Psoas muscle (tissue), 8 donors: ENCODE measurements around the gene MSL3. TPM values are rescaled to one million over a fixed set of nuclear protein-coding genes. Genes with fewer than 3 reads are reported as not detected.

ENCODE experiments used
- ATAC-seq, 4 donors: fragments of 200-7000 bp; cut with Tn5 transposase; one replicate each; pipeline ENCODE4 v1.9.1; 2020; ENCODE audit warnings: moderate library complexity in 3 of 4, mild to moderate bottlenecking in 2 of 4
- DNase-seq, 2 donors: peaks; one replicate each; pipeline ENCODE4 v3.0.0-alpha.2; 2020
- H3K27ac ChIP-seq: fragments of 200-600 bp; one replicate; pipeline ENCODE4 v1.8.0; 2022
- H3K27me3 ChIP-seq, 3 donors: fragments of 200-600 bp in 1 of 3; one replicate each; pipeline versions ENCODE4 v1.6.1 to v1.8.0; 2013 to 2022; ENCODE audit warnings: low read length in 2 of 3, mild to moderate bottlenecking in 2 of 3, moderate library complexity in 1 of 3; ENCODE audit not compliant: insufficient read depth in 3 of 3
- H3K36me3 ChIP-seq, 2 donors: fragments of 200-600 bp in 1 of 2; one replicate each; pipeline versions ENCODE4 v1.6.1 to v1.8.0; 2013 to 2022; ENCODE audit warnings: low read depth in 1 of 2, mild to moderate bottlenecking in 1 of 2, moderate library complexity in 1 of 2; ENCODE audit not compliant: insufficient read depth in 1 of 2
- H3K4me1 ChIP-seq: fragments of 200-600 bp; one replicate; pipeline ENCODE4 v1.8.0; 2022
- H3K4me3 ChIP-seq: fragments of 200-600 bp; one replicate; pipeline ENCODE4 v1.8.0; 2022; ENCODE audit warnings: mild to moderate bottlenecking
- H3K9me3 ChIP-seq: fragments of 200-600 bp; one replicate; pipeline ENCODE4 v1.8.0; 2022
- CTCF ChIP-seq: fragments of 200-600 bp; IDR thresholded peaks from one replicate; pipeline ENCODE4 v1.8.0; 2022; ENCODE audit warnings: antibody characterized with exemption
- WGBS, 3 donors: extraction: QIAGEN DNeasy Blood & Tissue Kit; methylation state at CpG; one replicate each; pipeline versions ENCODE4 v1.1.6 to v1.1.7; 2013; 5-methylcytosine and 5-hydroxymethylcytosine counted together
- intact Hi-C, 2 donors: fragments of 100-400 bp; cut with DNase I; formaldehyde crosslinking; loops; one replicate each; pipeline versions ENCODE4 v1.11.0 to v1.14.2; 2022
- polyA plus RNA-seq, 3 donors: library from polyadenylated mRNA; stranded (reverse); fragments of 200-250 nt; gene quantifications; one replicate each; pipeline ENCODE4 v1.2.3, GENCODE V29; 2013
- total RNA-seq, 4 donors: library from RNA; stranded (reverse); fragmentation: NEBNext Ultra II Directional in 2 of 4; extraction: Animal tissue kit (Norgen Biotek cat#: 25700) in 2 of 4; gene quantifications; one replicate each; pipeline versions ENCODE4 v1.2.1 to v1.2.4, GENCODE V29; 2021 to 2023
- donor health status: healthy with polysubstance abuse.
- donor health status: DM: no; HTN: no; CAD: no; lungs with moderate emphysema.
- donor health status: Bipolar disorder and iron deficiency.
- donor health status: healthy.
- donor health status: DM: yes; HTN: yes; CAD: no.
- donor health status: DM: no; HTN: no; CAD: no.
- donor health status: DM: no; HTN: no; CAD: no.
- donor health status: DM: yes; HTN: yes; CAD: no.

The MSL3 gene
- total and polyA plus RNA-seq, 7 donors = 19.1 to 52.3 (median 21.3) TPM

GRCh38 chrX:11756354-11757318 is 1.4 kb upstream of the MSL3 start:
- Histone ChIP-seq H3K9me3 (no peaks in the 10 kb centered on the region), H3K36me3 (peaks cover 2 to 10% of the 10 kb centered on the region in 2 donors), H3K4me3 (peak overlapping the region; percentile 75), H3K4me1 (peaks cover 9% of the 10 kb centered on the region), H3K27ac (peak overlapping the region; percentile 92), H3K27me3 (no peaks in the 10 kb centered on the region)
- ATAC-seq (no peak), DNase-seq (no peak)
- intact Hi-C loops = loop anchor here in 1 of 2 donors (5.0 kb wide), 1 partner anchor 34 kb away; no protein-coding TSS in a partner anchor
- 60 to 64% (median 61%) methylated on average over 15 of the region's 15 CpGs for WGBS, 3 donors
- TF ChIP-seq CTCF = no peak

GRCh38 chrX:11757397-11757718 is 679 bp upstream of the MSL3 start:
- intact Hi-C loops = loop anchor here in 1 of 2 donors (5.0 kb wide), 1 partner anchor 35 kb away; no protein-coding TSS in a partner anchor
- peak overlapping the region; percentile 75 for H3K4me3 ChIP-seq
- no peaks in the 10 kb centered on the region for H3K9me3 ChIP-seq
- WGBS, 3 donors = 4 to 26% (median 14%) methylated on average over 5 to 14 of the region's 14 CpGs
- H3K27me3 ChIP-seq = no peaks in the 10 kb centered on the region
- peaks cover 2 to 17% of the 10 kb centered on the region in 2 donors for H3K36me3 ChIP-seq
- ATAC-seq = no peak
- no peak for DNase-seq
- H3K4me1 ChIP-seq = peaks cover 9% of the 10 kb centered on the region
- H3K27ac ChIP-seq = peak overlapping the region; percentile 92
- TF ChIP-seq CTCF = no peak

- Histone ChIP-seq H3K36me3 (peaks cover 2 to 29% of the 10 kb centered on the region in 2 donors), H3K9me3 (no peaks in the 10 kb centered on the region), H3K4me1 (peaks cover 9% of the 10 kb centered on the region), H3K27ac (peak overlapping the region; percentile 92), H3K27me3 (no peaks in the 10 kb centered on the region), H3K4me3 (peak overlapping the region; percentile 75)
- peak; percentile 85 to 86 (median 86) for ATAC-seq
- DNase-seq = peak; percentile 89 to 95
- 0 to 31% (median 1%) methylated on average over 20 to 66 of the region's 66 CpGs for WGBS, 3 donors
- intact Hi-C loops = loop anchor here in 1 of 2 donors (5.0 kb wide), 1 partner anchor 36 kb away; no protein-coding TSS in a partner anchor
- peak; percentile 81 for TF ChIP-seq CTCF
Observed at GRCh38 chrX:11758400-11759171, 549 bp downstream of the MSL3 start.

GRCh38 chrX:11759172-11759460 is 1.1 kb downstream of the MSL3 start:
- H3K9me3 ChIP-seq = no peaks in the 10 kb centered on the region
- intact Hi-C loops = loop anchor here in 1 of 2 donors (5.0 kb wide), 1 partner anchor 37 kb away; no protein-coding TSS in a partner anchor
- WGBS, 3 donors = 0 to 39% (median 20%) methylated on average over 1 to 7 of the region's 7 CpGs
- H3K4me3 ChIP-seq = peak overlapping the region; percentile 75
- H3K27me3 ChIP-seq = no peaks in the 10 kb centered on the region
- ATAC-seq (no peak), DNase-seq (no peak)
- H3K27ac ChIP-seq = peak overlapping the region; percentile 92
- no peak for TF ChIP-seq CTCF
- H3K4me1 ChIP-seq = peaks cover 9% of the 10 kb centered on the region
- peaks cover 2 to 35% of the 10 kb centered on the region in 2 donors for H3K36me3 ChIP-seq
